ENCODE data around the gene TRMU.

TRMU gene

GRCh38 chr22:46364341-46365165 is 29.0 kb downstream of the TRMU start:
- no peak for TF ChIP-seq CTCF (IDR thresholded peaks at IDR 0.05; ENCODE audit: control insufficient read depth, extremely low read depth, insufficient read depth)
- DNase-seq (ENCODE audit: low read depth), result no peak
- no peak overlapping the region for H3K4me3 ChIP-seq (ENCODE audit: low read depth, low read length)

- H3K4me3 ChIP-seq (ENCODE audit: low read depth, low read length), result no peak overlapping the region
- no peak for TF ChIP-seq CTCF (IDR thresholded peaks at IDR 0.05; ENCODE audit: control insufficient read depth, extremely low read depth, insufficient read depth)
- no peak for DNase-seq (ENCODE audit: low read depth)
Observed at GRCh38 chr22:46365166-46365624, 29.7 kb downstream of the TRMU start.

- TF ChIP-seq CTCF (IDR thresholded peaks at IDR 0.05; ENCODE audit: control insufficient read depth, extremely low read depth, insufficient read depth), result no peak
- no peak for DNase-seq (ENCODE audit: low read depth)
- H3K4me3 ChIP-seq (ENCODE audit: low read depth, low read length), result no peak overlapping the region
Observed at GRCh38 chr22:46366327-46366731, 30.8 kb downstream of the TRMU start.

- H3K4me3 ChIP-seq (ENCODE audit: low read depth, low read length), result no peak overlapping the region
- TF ChIP-seq CTCF (IDR thresholded peaks at IDR 0.05; ENCODE audit: control insufficient read depth, extremely low read depth, insufficient read depth), result no peak
- no peak for DNase-seq (ENCODE audit: low read depth)
Observed at GRCh38 chr22:46366801-46367706, 31.5 kb downstream of the TRMU start.

- TF ChIP-seq CTCF (IDR thresholded peaks at IDR 0.05; ENCODE audit: control insufficient read depth, extremely low read depth, insufficient read depth), result peak; percentile 99
- DNase-seq (ENCODE audit: low read depth), result peak; percentile 13
- H3K4me3 ChIP-seq (ENCODE audit: low read depth, low read length), result no peak overlapping the region
Observed at GRCh38 chr22:46367707-46368191, 32.2 kb downstream of the TRMU start.

- DNase-seq (ENCODE audit: low read depth), result no peak
- no peak for TF ChIP-seq CTCF (IDR thresholded peaks at IDR 0.05; ENCODE audit: control insufficient read depth, extremely low read depth, insufficient read depth)
- no peak overlapping the region for H3K4me3 ChIP-seq (ENCODE audit: low read depth, low read length)
Observed at GRCh38 chr22:46368422-46368821, 32.9 kb downstream of the TRMU start.
